Ectodermal cell (in vitro differentiated cells): ENCODE data around the gene RPLP1. TPM values are rescaled to one million over a fixed set of nuclear protein-coding genes. Genes with fewer than 3 reads are reported as not detected.

Experiments
- H3K27ac ChIP-seq: 2 replicates; pipeline ENCODE4 v1.7.0; 2013; ENCODE audit warnings: mild to moderate bottlenecking, low read depth, low read length; ENCODE audit not compliant: insufficient read depth, poor library complexity, severe bottlenecking
- H3K27me3 ChIP-seq: 2 replicates; pipeline ENCODE4 v1.7.0; 2013; ENCODE audit warnings: mild to moderate bottlenecking, low read length; ENCODE audit not compliant: insufficient read depth, control insufficient read depth, poor library complexity, severe bottlenecking
- H3K36me3 ChIP-seq: one replicate; pipeline ENCODE4 v1.7.0; 2013; ENCODE audit warnings: low read length; ENCODE audit not compliant: control insufficient read depth, insufficient read depth
- H3K4me1 ChIP-seq: one replicate; pipeline ENCODE4 v1.7.0; 2013; ENCODE audit warnings: low read length; ENCODE audit not compliant: control insufficient read depth, insufficient read depth
- H3K4me3 ChIP-seq: 2 replicates; pipeline ENCODE4 v1.7.0; 2013; ENCODE audit warnings: low read depth, low read length, control low read depth; ENCODE audit not compliant: insufficient read depth
- H3K9me3 ChIP-seq: 2 replicates; pipeline ENCODE4 v1.7.0; 2013; ENCODE audit warnings: mild to moderate bottlenecking, low read length, moderate library complexity; ENCODE audit not compliant: control insufficient read depth
- WGBS, 2 experiments: methylation state at CpG; one replicate each; pipeline ENCODE4 v1.1.7; 2013; ENCODE audit warnings: missing lambda C conversion rate in 2 of 2; 5-methylcytosine and 5-hydroxymethylcytosine counted together
- polyA plus RNA-seq, 4 experiments: library from polyadenylated mRNA; stranded (reverse); fragments of 50-300 nt; gene quantifications; one replicate each; pipeline ENCODE4 v1.2.3, GENCODE V29; 2013

Gene RPLP1
- polyA plus RNA-seq (2013, experiment 1 of 4), result 2,955 TPM
- 2,872 TPM for polyA plus RNA-seq (2013, experiment 2 of 4)
- 2,724 TPM for polyA plus RNA-seq (2013, experiment 3 of 4)
- polyA plus RNA-seq (2013, experiment 4 of 4), result 2,757 TPM

DNA sequence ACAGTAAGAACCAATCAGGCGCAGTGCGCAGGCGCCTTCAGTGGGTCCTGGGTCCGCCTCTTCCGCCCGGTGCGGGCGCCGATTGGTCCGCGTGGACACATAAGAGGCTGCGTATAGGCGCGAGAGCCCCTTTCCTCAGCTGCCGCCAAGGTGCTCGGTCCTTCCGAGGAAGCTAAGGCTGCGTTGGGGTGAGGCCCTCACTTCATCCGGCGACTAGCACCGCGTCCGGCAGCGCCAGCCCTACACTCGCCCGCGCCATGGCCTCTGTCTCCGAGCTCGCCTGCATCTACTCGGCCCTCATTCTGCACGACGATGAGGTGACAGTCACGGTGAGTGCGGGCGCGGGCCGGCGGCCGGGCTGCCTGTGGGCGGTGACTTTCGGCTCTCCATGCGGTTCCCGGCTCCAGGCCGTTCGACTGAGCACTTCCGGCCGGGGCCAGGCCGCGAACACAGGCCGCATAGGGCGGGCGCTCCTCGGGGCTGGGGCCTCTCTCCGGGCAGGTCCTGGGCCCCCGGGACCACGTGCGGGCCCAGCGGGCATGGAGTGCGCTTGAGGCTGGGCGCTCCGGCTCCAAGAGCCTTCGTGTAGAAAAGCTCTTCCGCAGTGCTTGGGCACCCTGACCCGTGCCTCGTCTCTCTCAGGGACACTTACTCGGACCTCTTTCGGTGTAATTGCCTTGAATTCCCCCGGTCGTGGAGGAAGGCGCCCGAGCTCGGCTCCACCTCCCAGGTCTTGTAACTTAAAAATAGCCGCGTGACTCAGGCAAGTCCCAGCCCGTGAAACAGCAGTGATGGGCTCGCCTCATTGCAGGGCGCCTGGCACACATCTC is at the start of gene RPLP1:
TSS of gene RPLP1 (plus strand) at position 127 of the 830 bp plus-strand sequence. CDS start at position 258, 131 bp downstream.
- H3K9me3 ChIP-seq, result no peaks in the 10 kb centered on the region
- H3K27ac ChIP-seq, result peak within 1 kb of the TSS; percentile 90
- peaks cover 18% of the 10 kb centered on the region for H3K36me3 ChIP-seq
- H3K27me3 ChIP-seq, result no peaks in the 10 kb centered on the region
- H3K4me1 ChIP-seq, result no peaks in the 10 kb centered on the region
- peak within 1 kb of the TSS; percentile 99 for H3K4me3 ChIP-seq
- 0% methylated on average over 77 of the region's 77 CpGs for WGBS, 2 experiments

DNA sequence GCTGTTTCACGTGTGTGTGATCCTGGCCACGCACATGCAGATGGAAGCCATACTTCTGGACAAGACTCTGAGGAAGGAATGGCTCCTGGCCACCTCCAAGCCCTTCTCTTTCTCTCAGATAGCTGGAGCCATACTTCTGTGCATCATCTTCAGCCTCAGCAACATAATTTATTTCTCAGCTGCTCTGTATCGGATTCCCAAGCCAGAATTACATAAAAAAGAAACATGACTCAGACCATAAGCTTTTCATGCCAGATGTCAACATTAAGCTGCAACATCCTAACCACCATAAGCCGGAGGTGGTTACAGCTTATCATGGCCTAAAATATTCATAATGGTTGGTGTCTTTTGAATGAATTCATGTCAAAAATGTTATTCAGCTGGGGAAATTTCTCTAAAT is 49.0 kb upstream of the RPLP1 start:
- Histone ChIP-seq H3K27ac (no peak overlapping the region), H3K36me3 (no peaks in the 10 kb centered on the region), H3K27me3 (no peaks in the 10 kb centered on the region), H3K4me3 (no peak overlapping the region), H3K9me3 (no peaks in the 10 kb centered on the region), H3K4me1 (no peaks in the 10 kb centered on the region)
- WGBS, 2 experiments, result 92 to 97% methylated on average over 4 of the region's 4 CpGs

DNA sequence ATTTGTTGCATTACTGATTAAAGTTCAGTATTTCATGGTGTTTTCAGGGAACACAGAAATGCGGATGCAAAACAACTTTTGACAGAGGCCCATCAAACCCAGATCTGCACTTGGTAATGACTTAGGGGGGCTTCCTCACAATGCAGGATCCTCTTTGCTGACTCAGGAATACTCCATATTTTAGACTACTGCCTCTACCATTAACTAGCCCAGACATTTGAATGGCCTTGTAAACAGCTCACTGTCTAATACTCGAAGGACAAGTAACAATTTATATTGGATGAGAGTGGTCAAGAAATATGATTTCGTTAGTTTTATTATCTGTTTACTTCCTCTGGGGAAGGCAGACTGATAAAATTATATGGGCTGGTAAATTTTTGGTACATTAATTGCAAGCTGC is 47.5 kb upstream of the RPLP1 start:
- no peak overlapping the region for H3K4me3 ChIP-seq

DNA sequence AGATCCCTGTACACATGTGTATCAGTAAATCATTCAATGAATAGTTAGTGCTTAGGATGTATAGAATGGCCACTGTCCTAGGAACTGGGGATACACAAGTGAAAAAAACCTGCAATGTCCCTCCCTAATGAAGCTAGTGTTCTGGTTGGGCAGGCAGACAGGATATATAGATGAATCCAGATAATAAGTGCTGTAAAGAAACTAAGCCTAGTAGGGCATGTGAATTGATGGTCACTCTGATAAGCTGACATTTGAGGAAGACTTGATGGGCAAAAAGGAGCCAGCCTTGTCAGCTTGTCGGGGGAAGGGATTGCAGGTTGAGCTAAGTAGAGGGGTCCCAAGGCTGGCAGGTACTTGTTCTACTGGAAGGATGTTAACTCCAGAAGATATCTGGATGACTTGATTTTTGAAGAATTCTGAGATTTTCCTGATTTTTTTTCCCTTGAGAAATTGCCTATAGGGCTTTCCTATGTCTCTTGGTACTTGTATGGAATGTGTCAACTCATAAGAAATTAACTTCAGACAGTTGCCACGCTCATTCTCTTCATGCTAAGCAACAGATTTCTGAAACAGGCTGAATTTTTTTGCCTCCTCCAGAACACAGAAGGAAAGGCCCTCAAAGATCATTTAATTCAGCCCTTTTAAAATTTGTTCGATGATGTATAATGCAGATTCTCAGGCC is 44.8 kb upstream of the RPLP1 start:
- H3K4me3 ChIP-seq, result no peak overlapping the region
- no peaks in the 10 kb centered on the region for H3K9me3 ChIP-seq
- no peaks in the 10 kb centered on the region for H3K4me1 ChIP-seq
- no peaks in the 10 kb centered on the region for H3K27me3 ChIP-seq
- 97 to 99% methylated on average over 3 of the region's 3 CpGs for WGBS, 2 experiments
- no peaks in the 10 kb centered on the region for H3K36me3 ChIP-seq
- H3K27ac ChIP-seq, result no peak overlapping the region

More for the DNA sequence above, 47.5 kb upstream of the RPLP1 start:
- Histone ChIP-seq H3K27ac (no peak overlapping the region), H3K4me1 (no peaks in the 10 kb centered on the region), H3K36me3 (no peaks in the 10 kb centered on the region), H3K9me3 (no peaks in the 10 kb centered on the region), H3K27me3 (no peaks in the 10 kb centered on the region)
- WGBS, 2 experiments, result 58 to 64% methylated on average over 3 of the region's 3 CpGs

DNA sequence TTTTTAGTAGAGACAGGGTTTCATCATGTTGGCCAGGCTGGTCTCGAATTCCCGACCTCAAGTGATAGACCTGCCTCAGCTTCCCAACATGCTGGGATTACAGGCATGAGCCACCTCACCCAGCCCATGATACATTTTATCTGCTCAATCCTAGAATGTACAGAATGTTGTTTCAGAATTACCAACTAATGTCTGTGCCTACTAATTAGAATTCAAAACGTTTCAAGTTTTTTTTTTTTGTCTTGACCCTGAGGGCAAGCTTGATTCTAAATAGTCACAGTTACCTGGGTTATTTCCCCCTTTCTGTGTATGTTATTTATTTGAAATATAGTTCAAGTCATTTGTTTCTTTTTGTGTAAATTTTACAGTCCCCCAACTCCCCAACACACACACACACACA is 43.8 kb upstream of the RPLP1 start:
- WGBS, 2 experiments, result 81 to 85% methylated on average over 3 of the region's 3 CpGs
- Histone ChIP-seq H3K36me3 (no peaks in the 10 kb centered on the region), H3K27me3 (no peaks in the 10 kb centered on the region), H3K4me1 (no peaks in the 10 kb centered on the region), H3K4me3 (no peak overlapping the region), H3K27ac (no peak overlapping the region), H3K9me3 (no peaks in the 10 kb centered on the region)

DNA sequence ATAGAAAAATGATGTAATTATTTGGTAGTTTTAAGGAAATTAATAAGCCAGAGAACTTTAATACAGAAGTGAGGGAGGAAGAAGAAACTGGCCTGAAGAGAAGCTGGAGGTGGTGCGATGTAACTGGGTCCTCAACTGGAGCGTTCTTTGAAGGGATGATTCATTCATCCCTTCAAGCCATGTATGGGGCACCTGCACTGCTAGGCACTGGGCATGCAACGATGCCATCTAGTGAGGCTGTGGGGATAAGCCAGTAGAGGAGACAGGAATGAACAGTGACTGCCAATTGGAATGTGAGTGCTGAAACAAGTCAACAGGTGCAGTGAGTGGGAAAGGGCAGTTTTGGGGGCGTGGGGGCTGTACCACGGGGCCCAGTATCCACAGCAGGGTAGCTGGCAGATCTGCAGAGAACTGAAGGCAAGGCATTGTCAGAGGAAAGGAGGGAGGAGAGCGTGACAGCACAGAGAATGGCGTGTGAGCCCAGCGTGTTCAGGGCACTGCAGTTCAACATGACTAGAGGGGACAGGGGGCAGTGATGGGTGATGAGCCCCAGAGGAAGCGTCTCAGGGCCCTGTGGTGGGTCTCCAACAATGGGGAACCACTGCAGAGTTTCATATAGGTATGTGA is 42.3 kb upstream of the RPLP1 start:
- H3K27me3 ChIP-seq, result no peaks in the 10 kb centered on the region
- no peak overlapping the region for H3K4me3 ChIP-seq
- WGBS, 2 experiments, result 62 to 66% methylated on average over 9 of the region's 9 CpGs
- H3K9me3 ChIP-seq, result no peaks in the 10 kb centered on the region
- H3K27ac ChIP-seq, result no peak overlapping the region
- no peaks in the 10 kb centered on the region for H3K36me3 ChIP-seq
- no peaks in the 10 kb centered on the region for H3K4me1 ChIP-seq

DNA sequence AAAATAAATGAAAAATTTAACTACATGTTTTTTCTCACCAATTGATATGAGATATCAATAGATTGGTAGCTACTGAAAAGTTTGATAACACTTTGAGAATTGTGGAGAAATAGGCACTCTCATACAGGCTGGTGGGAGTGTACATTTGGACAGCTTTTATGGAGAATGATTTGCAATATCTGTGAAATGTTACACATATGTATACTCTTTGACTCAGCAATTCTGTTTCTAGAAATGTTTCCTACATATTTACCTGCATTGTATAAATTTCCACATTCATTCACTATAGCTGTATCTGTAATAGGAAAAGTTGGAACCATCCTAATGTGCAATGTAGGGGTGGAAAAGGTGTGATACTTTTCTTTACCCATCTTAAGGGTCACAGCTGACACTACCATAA is 40.3 kb upstream of the RPLP1 start:
- H3K27me3 ChIP-seq, result no peaks in the 10 kb centered on the region
- H3K4me3 ChIP-seq, result no peak overlapping the region
- H3K9me3 ChIP-seq, result no peaks in the 10 kb centered on the region
- H3K4me1 ChIP-seq, result peaks cover 7% of the 10 kb centered on the region
- no peak overlapping the region for H3K27ac ChIP-seq
- no peaks in the 10 kb centered on the region for H3K36me3 ChIP-seq

DNA sequence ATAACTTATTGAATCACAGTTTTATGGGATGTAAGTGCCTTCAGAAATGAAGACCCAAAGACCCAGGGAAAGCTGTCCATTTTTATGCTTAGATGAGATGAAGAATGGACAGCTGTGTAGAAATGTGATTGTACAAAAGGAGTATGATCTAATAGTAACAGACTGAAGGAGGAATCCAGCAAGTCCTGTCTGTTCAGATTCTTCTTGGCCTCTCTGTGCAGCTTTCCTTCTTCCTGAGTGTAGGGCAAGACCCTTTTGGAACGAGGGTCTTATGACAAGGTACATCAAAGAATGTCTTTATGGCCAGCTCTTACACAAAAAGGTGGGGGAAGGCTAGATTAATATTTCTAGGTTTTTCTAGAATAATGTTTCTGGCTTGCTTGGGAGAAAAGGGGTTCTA is 39.9 kb upstream of the RPLP1 start:
- no peak overlapping the region for H3K27ac ChIP-seq
- no peak overlapping the region for H3K4me3 ChIP-seq
- H3K27me3 ChIP-seq, result no peaks in the 10 kb centered on the region
- no peaks in the 10 kb centered on the region for H3K9me3 ChIP-seq
- 82% methylated on average over 1 of the region's 1 CpG for WGBS, 2 experiments
- H3K36me3 ChIP-seq, result peaks cover under 1% of the 10 kb centered on the region
- H3K4me1 ChIP-seq, result peaks cover 7% of the 10 kb centered on the region

DNA sequence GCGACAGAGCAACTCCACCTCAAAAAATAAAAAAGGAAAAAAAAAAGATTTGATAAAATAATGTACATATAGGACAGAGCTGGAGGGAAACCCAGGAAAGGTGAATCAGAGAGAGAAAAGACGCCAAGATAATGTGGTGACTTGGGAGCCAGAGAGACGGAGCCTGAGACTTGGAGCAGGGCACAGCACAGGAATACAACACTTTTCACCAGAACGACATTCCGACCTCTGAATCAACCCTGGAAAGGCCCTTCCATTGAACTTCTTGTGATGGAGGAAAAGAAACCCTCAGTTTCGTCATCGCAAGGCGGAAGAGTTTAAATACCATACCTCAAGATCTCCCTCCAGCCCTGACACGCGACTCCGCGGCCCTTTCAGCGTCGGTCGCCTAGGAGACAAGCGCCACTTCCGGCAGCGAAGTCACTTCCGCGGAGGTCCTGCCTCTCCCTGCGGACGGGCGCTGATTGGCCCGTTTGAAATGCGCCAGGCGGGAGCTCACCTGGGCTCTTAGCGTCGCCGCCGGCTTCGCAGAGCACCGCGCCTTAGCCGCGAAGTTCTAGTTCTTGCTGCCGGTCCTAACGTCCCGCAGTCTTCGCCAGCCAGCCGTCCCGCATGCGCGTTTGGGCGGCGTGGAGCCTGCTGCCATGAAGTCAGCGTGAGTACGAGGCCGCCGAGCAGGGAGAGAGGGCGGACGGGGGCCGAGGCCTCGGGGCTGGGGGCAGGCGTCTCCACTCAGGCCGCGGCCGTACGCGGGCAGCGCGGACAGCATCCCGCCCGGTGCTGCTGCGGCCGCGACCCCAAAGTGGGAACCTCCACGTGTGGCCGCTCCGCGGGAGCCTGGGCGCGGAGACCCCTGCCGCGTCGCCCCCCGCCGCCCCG is 38.6 kb upstream of the RPLP1 start, which contains the start of gene KIF23:
TSS of gene KIF23 (plus strand) at position 528 of the 879 bp plus-strand sequence. CDS start at position 645, 117 bp downstream.
- 2% methylated on average over 78 of the region's 78 CpGs for WGBS, 2 experiments
- Histone ChIP-seq H3K9me3 (no peaks in the 10 kb centered on the region), H3K4me3 (peak within 1 kb of the TSS; percentile 87), H3K27me3 (no peaks in the 10 kb centered on the region), H3K27ac (peak within 1 kb of the TSS; percentile 54), H3K4me1 (peaks cover 7% of the 10 kb centered on the region), H3K36me3 (peaks cover 12% of the 10 kb centered on the region)
